ENCODE measurements around the gene XRCC2. TPM values are rescaled to one million over a fixed set of nuclear protein-coding genes. Genes with fewer than 3 reads are reported as not detected.

XRCC2 gene
- total and polyA plus RNA-seq, 2 experiments from 2014 or later, result 18.9 to 33.2 TPM

- DNase-seq (ENCODE audit: low spot score), result no peak
- H3K9me3 Mint-ChIP-seq, result peaks cover 8% of the 10 kb centered on the region
- H3F3A ChIP-seq (replicated peaks; ENCODE audit: low read depth), result no peaks in the 10 kb centered on the region
These were observed 67.3 kb downstream of the XRCC2 start for GRCh38 chr7:152608656-152609055.

More at GRCh38 chr7:152608656-152609055, 67.3 kb downstream of the XRCC2 start:
- Mint-ChIP-seq H3K36me3 (ENCODE audit: low read depth) (peaks cover 8% of the 10 kb centered on the region; the same call in 2 of the 3 replicates), H3K27ac (no peak overlapping the region), H3K4me3 (no peak overlapping the region), H3K27me3 (ENCODE audit: insufficient read depth, low read depth, poor library complexity) (no peaks in the 10 kb centered on the region), H3K4me1 (no peaks in the 10 kb centered on the region)
- no peak for TF ChIP-seq EZH2 (IDR thresholded peaks at IDR 0.05; ENCODE audit: low read depth, unreplicated experiment)
- TF ChIP-seq, protein P1, sequence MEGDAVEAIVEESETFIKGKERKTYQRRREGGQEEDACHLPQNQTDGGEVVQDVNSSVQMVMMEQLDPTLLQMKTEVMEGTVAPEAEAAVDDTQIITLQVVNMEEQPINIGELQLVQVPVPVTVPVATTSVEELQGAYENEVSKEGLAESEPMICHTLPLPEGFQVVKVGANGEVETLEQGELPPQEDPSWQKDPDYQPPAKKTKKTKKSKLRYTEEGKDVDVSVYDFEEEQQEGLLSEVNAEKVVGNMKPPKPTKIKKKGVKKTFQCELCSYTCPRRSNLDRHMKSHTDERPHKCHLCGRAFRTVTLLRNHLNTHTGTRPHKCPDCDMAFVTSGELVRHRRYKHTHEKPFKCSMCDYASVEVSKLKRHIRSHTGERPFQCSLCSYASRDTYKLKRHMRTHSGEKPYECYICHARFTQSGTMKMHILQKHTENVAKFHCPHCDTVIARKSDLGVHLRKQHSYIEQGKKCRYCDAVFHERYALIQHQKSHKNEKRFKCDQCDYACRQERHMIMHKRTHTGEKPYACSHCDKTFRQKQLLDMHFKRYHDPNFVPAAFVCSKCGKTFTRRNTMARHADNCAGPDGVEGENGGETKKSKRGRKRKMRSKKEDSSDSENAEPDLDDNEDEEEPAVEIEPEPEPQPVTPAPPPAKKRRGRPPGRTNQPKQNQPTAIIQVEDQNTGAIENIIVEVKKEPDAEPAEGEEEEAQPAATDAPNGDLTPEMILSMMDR (conservative IDR thresholded peaks at IDR 0.05; ENCODE audit: low read depth in 2 of 2), result no peak
- no peak for TF ChIP-seq ZNF114 (CRISPR knock-in tag; IDR thresholded peaks at IDR 0.05)
- no peak for TF ChIP-seq ETS1 (IDR thresholded peaks at IDR 0.05)
- TF ChIP-seq ZNF331 (CRISPR knock-in tag; IDR thresholded peaks at IDR 0.05; ENCODE audit: low read depth), result no peak
- TF ChIP-seq CREB1 (CRISPR knock-in tag; IDR thresholded peaks at IDR 0.05; ENCODE audit: low read depth), result no peak
- TF ChIP-seq, protein P2, sequence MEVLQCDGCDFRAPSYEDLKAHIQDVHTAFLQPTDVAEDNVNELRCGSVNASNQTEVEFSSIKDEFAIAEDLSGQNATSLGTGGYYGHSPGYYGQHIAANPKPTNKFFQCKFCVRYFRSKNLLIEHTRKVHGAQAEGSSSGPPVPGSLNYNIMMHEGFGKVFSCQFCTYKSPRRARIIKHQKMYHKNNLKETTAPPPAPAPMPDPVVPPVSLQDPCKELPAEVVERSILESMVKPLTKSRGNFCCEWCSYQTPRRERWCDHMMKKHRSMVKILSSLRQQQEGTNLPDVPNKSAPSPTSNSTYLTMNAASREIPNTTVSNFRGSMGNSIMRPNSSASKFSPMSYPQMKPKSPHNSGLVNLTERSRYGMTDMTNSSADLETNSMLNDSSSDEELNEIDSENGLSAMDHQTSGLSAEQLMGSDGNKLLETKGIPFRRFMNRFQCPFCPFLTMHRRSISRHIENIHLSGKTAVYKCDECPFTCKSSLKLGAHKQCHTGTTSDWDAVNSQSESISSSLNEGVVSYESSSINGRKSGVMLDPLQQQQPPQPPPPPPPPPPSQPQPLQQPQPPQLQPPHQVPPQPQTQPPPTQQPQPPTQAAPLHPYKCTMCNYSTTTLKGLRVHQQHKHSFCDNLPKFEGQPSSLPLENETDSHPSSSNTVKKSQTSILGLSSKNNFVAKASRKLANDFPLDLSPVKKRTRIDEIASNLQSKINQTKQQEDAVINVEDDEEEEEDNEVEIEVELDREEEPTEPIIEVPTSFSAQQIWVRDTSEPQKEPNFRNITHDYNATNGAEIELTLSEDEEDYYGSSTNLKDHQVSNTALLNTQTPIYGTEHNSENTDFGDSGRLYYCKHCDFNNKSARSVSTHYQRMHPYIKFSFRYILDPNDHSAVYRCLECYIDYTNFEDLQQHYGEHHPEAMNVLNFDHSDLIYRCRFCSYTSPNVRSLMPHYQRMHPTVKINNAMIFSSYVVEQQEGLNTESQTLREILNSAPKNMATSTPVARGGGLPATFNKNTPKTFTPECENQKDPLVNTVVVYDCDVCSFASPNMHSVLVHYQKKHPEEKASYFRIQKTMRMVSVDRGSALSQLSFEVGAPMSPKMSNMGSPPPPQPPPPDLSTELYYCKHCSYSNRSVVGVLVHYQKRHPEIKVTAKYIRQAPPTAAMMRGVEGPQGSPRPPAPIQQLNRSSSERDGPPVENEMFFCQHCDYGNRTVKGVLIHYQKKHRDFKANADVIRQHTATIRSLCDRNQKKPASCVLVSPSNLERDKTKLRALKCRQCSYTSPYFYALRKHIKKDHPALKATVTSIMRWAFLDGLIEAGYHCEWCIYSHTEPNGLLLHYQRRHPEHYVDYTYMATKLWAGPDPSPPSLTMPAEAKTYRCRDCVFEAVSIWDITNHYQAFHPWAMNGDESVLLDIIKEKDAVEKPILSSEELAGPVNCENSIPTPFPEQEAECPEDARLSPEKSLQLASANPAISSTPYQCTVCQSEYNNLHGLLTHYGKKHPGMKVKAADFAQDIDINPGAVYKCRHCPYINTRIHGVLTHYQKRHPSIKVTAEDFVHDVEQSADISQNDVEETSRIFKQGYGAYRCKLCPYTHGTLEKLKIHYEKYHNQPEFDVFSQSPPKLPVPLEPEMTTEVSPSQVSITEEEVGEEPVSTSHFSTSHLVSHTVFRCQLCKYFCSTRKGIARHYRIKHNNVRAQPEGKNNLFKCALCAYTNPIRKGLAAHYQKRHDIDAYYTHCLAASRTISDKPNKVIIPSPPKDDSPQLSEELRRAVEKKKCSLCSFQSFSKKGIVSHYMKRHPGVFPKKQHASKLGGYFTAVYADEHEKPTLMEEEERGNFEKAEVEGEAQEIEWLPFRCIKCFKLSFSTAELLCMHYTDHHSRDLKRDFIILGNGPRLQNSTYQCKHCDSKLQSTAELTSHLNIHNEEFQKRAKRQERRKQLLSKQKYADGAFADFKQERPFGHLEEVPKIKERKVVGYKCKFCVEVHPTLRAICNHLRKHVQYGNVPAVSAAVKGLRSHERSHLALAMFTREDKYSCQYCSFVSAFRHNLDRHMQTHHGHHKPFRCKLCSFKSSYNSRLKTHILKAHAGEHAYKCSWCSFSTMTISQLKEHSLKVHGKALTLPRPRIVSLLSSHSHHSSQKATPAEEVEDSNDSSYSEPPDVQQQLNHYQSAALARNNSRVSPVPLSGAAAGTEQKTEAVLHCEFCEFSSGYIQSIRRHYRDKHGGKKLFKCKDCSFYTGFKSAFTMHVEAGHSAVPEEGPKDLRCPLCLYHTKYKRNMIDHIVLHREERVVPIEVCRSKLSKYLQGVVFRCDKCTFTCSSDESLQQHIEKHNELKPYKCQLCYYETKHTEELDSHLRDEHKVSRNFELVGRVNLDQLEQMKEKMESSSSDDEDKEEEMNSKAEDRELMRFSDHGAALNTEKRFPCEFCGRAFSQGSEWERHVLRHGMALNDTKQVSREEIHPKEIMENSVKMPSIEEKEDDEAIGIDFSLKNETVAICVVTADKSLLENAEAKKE (CRISPR knock-in tag; IDR thresholded peaks at IDR 0.05), result no peak
- no peak for TF ChIP-seq JUNB (IDR thresholded peaks at IDR 0.05; ENCODE audit: unreplicated experiment)
- no peak for TF ChIP-seq NANOG (IDR thresholded peaks at IDR 0.05; ENCODE audit: borderline replicate concordance)
- Histone ChIP-seq H3K9me2 (ENCODE audit: insufficient read depth) (peaks cover 3% of the 10 kb centered on the region; the same call in 1 of the 2 replicates), H2AFZ (no peak overlapping the region), H3K4me3 (no peak overlapping the region), H3K27ac (ENCODE audit: low read depth) (no peak overlapping the region), H3K36me3 (ENCODE audit: insufficient read depth) (no peaks in the 10 kb centered on the region), H4K20me1 (replicated peaks; ENCODE audit: insufficient read depth) (no peaks in the 10 kb centered on the region), H3K27me3 (ENCODE audit: insufficient read depth) (no peaks in the 10 kb centered on the region), H3K79me2 (replicated peaks; ENCODE audit: insufficient read depth) (no peaks in the 10 kb centered on the region), H3K4me2 (no peak overlapping the region), H3K4me1 (ENCODE audit: insufficient read depth) (no peaks in the 10 kb centered on the region)
- ATAC-seq, result no peak

Measured in GM23338 (cell line).